ENCODE measurements around the gene ANKRD28.

The ANKRD28 gene

GRCh38 chr3:15649858-15650257 is 147.9 kb downstream of the ANKRD28 start:
- ChIA-PET CTCF (no interaction called here), POLR2A (no interaction called here)
- TF ChIP-seq PKNOX1 (IDR thresholded peaks at IDR 0.05): no peak
- TF ChIP-seq BHLHE40 (IDR thresholded peaks at IDR 0.05; ENCODE audit: borderline replicate concordance): no peak
- no peak for TF ChIP-seq FOXA1 (IDR thresholded peaks at IDR 0.05)
- no peak for TF ChIP-seq SUZ12 (IDR thresholded peaks at IDR 0.05)
- TF ChIP-seq LEF1 (IDR thresholded peaks at IDR 0.05; ENCODE audit: borderline replicate concordance): no peak
- no peak for TF ChIP-seq ZNF384 (IDR thresholded peaks at IDR 0.05)
- no peak for TF ChIP-seq CTBP1 (IDR thresholded peaks at IDR 0.05; ENCODE audit: borderline replicate concordance)
- no peak for TF ChIP-seq ELF4 (IDR thresholded peaks at IDR 0.05)
- TF ChIP-seq TARDBP (IDR thresholded peaks at IDR 0.05): no peak
- TF ChIP-seq NFRKB (IDR thresholded peaks at IDR 0.05): no peak
- no peak for TF ChIP-seq SP1 (IDR thresholded peaks at IDR 0.05)
- DNase-seq (ENCODE audit: extremely low spot score): no peak

GRCh38 chr3:15649341-15649740 is 148.4 kb downstream of the ANKRD28 start:
- TF ChIP-seq BHLHE40 (IDR thresholded peaks at IDR 0.05; ENCODE audit: borderline replicate concordance) (no peak), HDGF (IDR thresholded peaks at IDR 0.05; ENCODE audit: borderline replicate concordance) (no peak), L3MBTL2 (conservative IDR thresholded peaks at IDR 0.05) (no peak), ZNF384 (IDR thresholded peaks at IDR 0.05) (no peak)
- ChIA-PET CTCF (no interaction called here), POLR2A (no interaction called here)
- DNase-seq (ENCODE audit: extremely low spot score): no peak

GRCh38 chr3:15647611-15648167 is 150.1 kb downstream of the ANKRD28 start:
- TF ChIP-seq FOXM1 (IDR thresholded peaks at IDR 0.05; ENCODE audit: borderline replicate concordance) (no peak), LEF1 (IDR thresholded peaks at IDR 0.05; ENCODE audit: borderline replicate concordance) (no peak), ARNT (IDR thresholded peaks at IDR 0.05) (no peak), FOXA1 (IDR thresholded peaks at IDR 0.05) (no peak), TARDBP (IDR thresholded peaks at IDR 0.05) (no peak), SP1 (IDR thresholded peaks at IDR 0.05) (no peak), NFRKB (IDR thresholded peaks at IDR 0.05) (no peak), ZNF384 (IDR thresholded peaks at IDR 0.05) (no peak), BHLHE40 (IDR thresholded peaks at IDR 0.05; ENCODE audit: borderline replicate concordance) (no peak), SUZ12 (IDR thresholded peaks at IDR 0.05) (no peak), L3MBTL2 (conservative IDR thresholded peaks at IDR 0.05) (no peak), PKNOX1 (IDR thresholded peaks at IDR 0.05) (no peak), FOXK2 (IDR thresholded peaks at IDR 0.05) (no peak), HDGF (IDR thresholded peaks at IDR 0.05; ENCODE audit: borderline replicate concordance) (no peak), CTBP1 (IDR thresholded peaks at IDR 0.05; ENCODE audit: borderline replicate concordance) (no peak), ELF4 (IDR thresholded peaks at IDR 0.05) (no peak)
- no peak for DNase-seq (ENCODE audit: extremely low spot score)
- ChIA-PET CTCF (no interaction called here), POLR2A (no interaction called here)

GRCh38 chr3:15646851-15647511 is 150.8 kb downstream of the ANKRD28 start:
- DNase-seq (ENCODE audit: extremely low spot score): no peak
- CTCF ChIA-PET: no interaction called here
- no peak for TF ChIP-seq HDGF (IDR thresholded peaks at IDR 0.05; ENCODE audit: borderline replicate concordance)
- TF ChIP-seq ELF4 (IDR thresholded peaks at IDR 0.05): no peak
- POLR2A ChIA-PET: no interaction called here

GRCh38 chr3:15645740-15646501 is 151.9 kb downstream of the ANKRD28 start:
- ChIA-PET CTCF (interaction anchor here (0.5 kb wide), 1 partner anchor 8 kb away, joined by 4 read pairs; no protein-coding TSS in a partner anchor), POLR2A (no interaction called here)
- no peak for DNase-seq (ENCODE audit: extremely low spot score)
- TF ChIP-seq NFRKB (IDR thresholded peaks at IDR 0.05) (no peak), L3MBTL2 (conservative IDR thresholded peaks at IDR 0.05) (no peak), ELF4 (IDR thresholded peaks at IDR 0.05) (no peak), TARDBP (IDR thresholded peaks at IDR 0.05) (no peak), FOXK2 (IDR thresholded peaks at IDR 0.05) (no peak)

GRCh38 chr3:15645246-15645645 is 152.5 kb downstream of the ANKRD28 start:
- POLR2A ChIA-PET: no interaction called here
- CTCF ChIA-PET: interaction anchor here (0.6 kb wide), 1 partner anchor 380 kb away, joined by 3 read pairs; no protein-coding TSS in a partner anchor
- no peak for DNase-seq (ENCODE audit: extremely low spot score)
- TF ChIP-seq BHLHE40 (IDR thresholded peaks at IDR 0.05; ENCODE audit: borderline replicate concordance) (no peak), HDGF (IDR thresholded peaks at IDR 0.05; ENCODE audit: borderline replicate concordance) (no peak), FOXA1 (IDR thresholded peaks at IDR 0.05) (no peak), ZNF384 (IDR thresholded peaks at IDR 0.05) (no peak), ARNT (IDR thresholded peaks at IDR 0.05) (no peak), PKNOX1 (IDR thresholded peaks at IDR 0.05) (no peak), LEF1 (IDR thresholded peaks at IDR 0.05; ENCODE audit: borderline replicate concordance) (no peak), FOXM1 (IDR thresholded peaks at IDR 0.05; ENCODE audit: borderline replicate concordance) (no peak), TARDBP (IDR thresholded peaks at IDR 0.05) (no peak), NFRKB (IDR thresholded peaks at IDR 0.05) (no peak), SUZ12 (IDR thresholded peaks at IDR 0.05) (no peak), CTBP1 (IDR thresholded peaks at IDR 0.05; ENCODE audit: borderline replicate concordance) (no peak), ELF4 (IDR thresholded peaks at IDR 0.05) (no peak), SP1 (IDR thresholded peaks at IDR 0.05) (no peak), L3MBTL2 (conservative IDR thresholded peaks at IDR 0.05) (no peak), FOXK2 (IDR thresholded peaks at IDR 0.05) (no peak)

Data from HEK293T (cell line).